Bronchial epithelial cell (primary cell): ENCODE data around the gene EIF4G3. TPM values are rescaled to one million over a fixed set of nuclear protein-coding genes. Genes with fewer than 3 reads are reported as not detected.

Experiments
- DNase-seq: peaks from one replicate; pipeline ENCODE4 v3.0.0-alpha.2; 2010; ENCODE audit warnings: low read depth
- FAIRE-seq: peaks from 2 replicates; lab custom pipeline; 2011; peaks lifted over from hg19 to GRCh38; lab: Jason Lieb, UNC
- H3K27me3 ChIP-seq: 2 replicates; pipeline ENCODE4 v1.5.1; 2011; ENCODE audit warnings: low read length; ENCODE audit not compliant: control insufficient read depth, insufficient read depth
- H3K36me3 ChIP-seq: 2 replicates; pipeline ENCODE4 v1.5.1; 2011; ENCODE audit warnings: low read length; ENCODE audit not compliant: control insufficient read depth, insufficient read depth
- H3K4me3 ChIP-seq: 2 replicates; pipeline ENCODE4 v1.5.1; 2011; ENCODE audit warnings: mild to moderate bottlenecking, low read depth, low read length, control low read depth
- total RNA-seq: library from RNA; depleted of rRNA; stranded (reverse); fragments of >200 nt; gene quantifications from 2 replicates; pipeline ENCODE4 v1.2.1, GENCODE V29; 2014
- TF ChIP-seq, protein P1 (sequence below): IDR thresholded peaks from 2 replicates; pipeline ENCODE4 v1.5.1; 2011; ENCODE audit warnings: mild to moderate bottlenecking, moderate library complexity, low read length, control low read depth, inconsistent platforms; ENCODE audit not compliant: insufficient read depth, severe bottlenecking

The EIF4G3 gene
- total RNA-seq, 1 donor from 2014 or later: 20.5 TPM

DNA sequence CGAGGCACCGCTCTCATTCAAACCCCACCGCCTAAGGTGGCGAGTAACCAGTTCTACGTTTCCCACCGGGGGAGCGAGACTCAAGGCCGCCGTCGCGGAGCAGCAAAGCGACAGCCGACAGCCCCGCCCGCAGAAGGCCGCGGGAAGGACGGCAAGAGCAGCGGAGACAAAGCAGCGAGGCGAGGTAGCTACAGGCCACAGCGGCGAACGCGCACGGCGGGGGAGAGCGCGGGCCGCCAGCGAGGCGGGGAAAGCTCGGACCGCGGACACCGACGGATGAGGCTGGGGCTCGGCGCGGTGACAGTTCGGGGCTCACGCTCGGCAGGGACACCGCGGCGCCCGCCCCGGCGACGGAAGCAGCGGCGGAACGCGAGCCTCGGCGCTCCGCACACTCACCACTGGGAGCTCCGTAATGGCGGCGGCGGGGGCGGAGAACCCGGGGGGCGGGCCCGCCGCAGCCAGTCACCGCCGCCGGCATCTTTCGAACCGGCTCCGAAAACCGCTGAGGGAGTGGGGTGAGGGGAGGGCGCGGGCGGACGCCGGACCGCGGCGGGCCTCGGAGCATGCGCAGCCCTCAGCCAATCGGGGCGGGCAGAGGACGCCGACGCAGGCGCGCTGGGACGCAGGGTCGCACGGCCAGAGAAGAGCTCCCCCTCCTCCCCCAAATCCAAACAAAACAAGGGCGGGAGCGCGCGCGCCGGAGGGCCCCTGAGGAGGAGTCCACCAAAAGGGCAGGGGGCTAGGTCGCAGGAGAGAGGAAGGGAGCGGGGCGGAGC is 390.3 kb downstream of the EIF4G3 start:
- H3K4me3 ChIP-seq: peak overlapping the region; percentile 93
- TF ChIP-seq, protein P1, sequence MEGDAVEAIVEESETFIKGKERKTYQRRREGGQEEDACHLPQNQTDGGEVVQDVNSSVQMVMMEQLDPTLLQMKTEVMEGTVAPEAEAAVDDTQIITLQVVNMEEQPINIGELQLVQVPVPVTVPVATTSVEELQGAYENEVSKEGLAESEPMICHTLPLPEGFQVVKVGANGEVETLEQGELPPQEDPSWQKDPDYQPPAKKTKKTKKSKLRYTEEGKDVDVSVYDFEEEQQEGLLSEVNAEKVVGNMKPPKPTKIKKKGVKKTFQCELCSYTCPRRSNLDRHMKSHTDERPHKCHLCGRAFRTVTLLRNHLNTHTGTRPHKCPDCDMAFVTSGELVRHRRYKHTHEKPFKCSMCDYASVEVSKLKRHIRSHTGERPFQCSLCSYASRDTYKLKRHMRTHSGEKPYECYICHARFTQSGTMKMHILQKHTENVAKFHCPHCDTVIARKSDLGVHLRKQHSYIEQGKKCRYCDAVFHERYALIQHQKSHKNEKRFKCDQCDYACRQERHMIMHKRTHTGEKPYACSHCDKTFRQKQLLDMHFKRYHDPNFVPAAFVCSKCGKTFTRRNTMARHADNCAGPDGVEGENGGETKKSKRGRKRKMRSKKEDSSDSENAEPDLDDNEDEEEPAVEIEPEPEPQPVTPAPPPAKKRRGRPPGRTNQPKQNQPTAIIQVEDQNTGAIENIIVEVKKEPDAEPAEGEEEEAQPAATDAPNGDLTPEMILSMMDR: no peak
- peak; percentile 82 for DNase-seq
- no peaks in the 10 kb centered on the region for H3K27me3 ChIP-seq
- no peaks in the 10 kb centered on the region for H3K36me3 ChIP-seq
- no peak for FAIRE-seq

DNA sequence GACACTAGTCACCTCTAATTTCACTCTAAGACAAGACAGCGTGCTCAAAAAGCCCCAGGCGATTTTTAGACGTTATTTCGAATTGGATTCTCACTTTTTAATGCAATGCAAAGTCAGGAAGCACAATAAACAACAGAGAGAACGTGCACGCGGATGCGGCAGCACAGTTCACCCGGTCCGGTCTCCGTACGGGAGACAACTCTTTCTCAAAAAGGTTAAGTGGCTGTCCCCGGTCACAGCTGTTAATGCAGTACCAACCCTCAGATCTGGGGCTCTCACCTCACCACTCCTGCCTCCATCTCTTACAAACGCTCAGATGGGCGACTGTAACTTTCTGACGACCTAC is 390.8 kb downstream of the EIF4G3 start:
- DNase-seq: peak; percentile 15
- FAIRE-seq: no peak

GRCh38 chr1:20775700-20776099 is 401.0 kb downstream of the EIF4G3 start:
- Histone ChIP-seq H3K36me3 (peaks cover 12% of the 10 kb centered on the region), H3K4me3 (no peak overlapping the region), H3K27me3 (no peaks in the 10 kb centered on the region)
- FAIRE-seq (no peak), DNase-seq (no peak)
- TF ChIP-seq, protein P1: no peak

More for the DNA sequence above, 390.8 kb downstream of the EIF4G3 start:
- Histone ChIP-seq H3K27me3 (no peaks in the 10 kb centered on the region), H3K4me3 (peak overlapping the region; percentile 93), H3K36me3 (no peaks in the 10 kb centered on the region)
- TF ChIP-seq, protein P1: no peak

GRCh38 chr1:20771780-20772179 is 404.9 kb downstream of the EIF4G3 start:
- no peak for DNase-seq
- TF ChIP-seq, protein P1: no peak
- Histone ChIP-seq H3K27me3 (no peaks in the 10 kb centered on the region), H3K4me3 (no peak overlapping the region), H3K36me3 (peaks cover 15% of the 10 kb centered on the region)
- FAIRE-seq: no peak

- no peak for DNase-seq
- TF ChIP-seq, protein P1: no peak
- no peak for FAIRE-seq
- H3K36me3 ChIP-seq: peaks cover 21% of the 10 kb centered on the region
- no peak overlapping the region for H3K4me3 ChIP-seq
- H3K27me3 ChIP-seq: no peaks in the 10 kb centered on the region
Observed at GRCh38 chr1:20770314-20771087, 406.2 kb downstream of the EIF4G3 start.
